Measurements from ENCODE around the gene RBM33.

DNA sequence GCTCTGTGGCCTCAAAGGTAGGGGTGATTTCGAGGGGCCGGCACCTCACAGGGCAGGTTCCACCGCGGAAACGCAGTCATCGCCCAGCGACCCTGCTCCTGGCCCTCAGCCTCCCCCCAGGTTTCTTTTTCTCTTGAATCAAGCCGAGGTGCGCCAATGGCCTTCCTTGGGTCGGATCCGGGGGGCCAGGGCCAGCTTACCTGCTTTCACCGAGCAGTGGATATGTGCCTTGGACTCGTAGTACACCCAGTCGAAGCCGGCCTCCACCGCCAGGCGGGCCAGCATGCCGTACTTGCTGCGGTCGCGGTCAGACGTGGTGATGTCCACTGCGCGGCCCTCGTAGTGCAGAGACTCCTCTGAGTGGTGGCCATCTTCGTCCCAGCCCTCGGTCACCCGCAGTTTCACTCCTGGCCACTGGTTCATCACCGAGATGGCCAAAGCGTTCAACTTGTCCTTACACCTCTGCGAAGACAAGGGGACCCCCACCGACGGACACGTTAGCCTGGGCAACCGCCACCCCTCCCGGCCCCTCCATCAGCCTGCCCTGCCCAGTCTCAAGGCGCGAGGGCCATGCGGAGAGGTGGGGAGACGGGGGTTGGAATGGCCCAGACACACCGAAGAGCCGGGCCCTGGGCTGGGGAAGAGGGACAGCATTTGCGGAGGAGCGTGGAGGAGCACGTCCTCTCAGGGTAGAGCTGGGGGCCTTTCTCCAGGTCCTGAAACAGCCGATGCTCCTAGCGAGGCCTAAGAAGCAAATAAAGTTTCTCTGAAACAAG lies 161.8 kb downstream of the RBM33 start:
- TF ChIP-seq, protein P1, sequence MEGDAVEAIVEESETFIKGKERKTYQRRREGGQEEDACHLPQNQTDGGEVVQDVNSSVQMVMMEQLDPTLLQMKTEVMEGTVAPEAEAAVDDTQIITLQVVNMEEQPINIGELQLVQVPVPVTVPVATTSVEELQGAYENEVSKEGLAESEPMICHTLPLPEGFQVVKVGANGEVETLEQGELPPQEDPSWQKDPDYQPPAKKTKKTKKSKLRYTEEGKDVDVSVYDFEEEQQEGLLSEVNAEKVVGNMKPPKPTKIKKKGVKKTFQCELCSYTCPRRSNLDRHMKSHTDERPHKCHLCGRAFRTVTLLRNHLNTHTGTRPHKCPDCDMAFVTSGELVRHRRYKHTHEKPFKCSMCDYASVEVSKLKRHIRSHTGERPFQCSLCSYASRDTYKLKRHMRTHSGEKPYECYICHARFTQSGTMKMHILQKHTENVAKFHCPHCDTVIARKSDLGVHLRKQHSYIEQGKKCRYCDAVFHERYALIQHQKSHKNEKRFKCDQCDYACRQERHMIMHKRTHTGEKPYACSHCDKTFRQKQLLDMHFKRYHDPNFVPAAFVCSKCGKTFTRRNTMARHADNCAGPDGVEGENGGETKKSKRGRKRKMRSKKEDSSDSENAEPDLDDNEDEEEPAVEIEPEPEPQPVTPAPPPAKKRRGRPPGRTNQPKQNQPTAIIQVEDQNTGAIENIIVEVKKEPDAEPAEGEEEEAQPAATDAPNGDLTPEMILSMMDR (IDR thresholded peaks at IDR 0.05 in 8 of 11, conservative IDR thresholded peaks at IDR 0.05 in 3 of 11) = no peak
- TF ChIP-seq POLR2A (IDR thresholded peaks at IDR 0.05) = no peak
